Neuronal stem cell (in vitro differentiated cells): Measurements from ENCODE around the gene DPH7.
A peak's percentile ranks its signal among the peaks of the same experiment; 100 is the strongest.

Experiments used
- DNase-seq: peaks from one replicate; pipeline ENCODE4 v3.0.0-alpha.2; 2013; ENCODE audit warnings: low spot score
- H2AFZ ChIP-seq: one replicate; pipeline ENCODE4 v1.6.1; 2013; ENCODE audit warnings: mild to moderate bottlenecking, low read length, inconsistent platforms
- H2AK5ac ChIP-seq: 2 replicates; pipeline ENCODE4 v1.6.1; 2013; ENCODE audit warnings: low read depth, mild to moderate bottlenecking, inconsistent platforms, low read length, moderate library complexity, mixed read lengths
- H2BK120ac ChIP-seq: 2 replicates; pipeline ENCODE4 v1.6.1; 2013; ENCODE audit warnings: low read depth, mild to moderate bottlenecking, inconsistent platforms, low read length, moderate library complexity, mixed read lengths
- H2BK12ac ChIP-seq: one replicate; pipeline ENCODE4 v1.6.1; 2013; ENCODE audit warnings: low read length, inconsistent platforms
- H2BK15ac ChIP-seq: 2 replicates; pipeline ENCODE4 v1.6.1; 2013; ENCODE audit warnings: mild to moderate bottlenecking, low read length, inconsistent platforms, mixed read lengths
- H2BK5ac ChIP-seq: one replicate; pipeline ENCODE4 v1.6.1; 2013; ENCODE audit warnings: inconsistent platforms, mild to moderate bottlenecking, low read length, moderate library complexity
- H3K14ac ChIP-seq: one replicate; pipeline ENCODE4 v1.6.1; 2013; ENCODE audit warnings: low read length, inconsistent platforms
- H3K18ac ChIP-seq: 2 replicates; pipeline ENCODE4 v1.6.1; 2013; ENCODE audit warnings: low read length, inconsistent platforms
- H3K23ac ChIP-seq: 2 replicates; pipeline ENCODE4 v1.6.1; 2013; ENCODE audit warnings: low read depth, mild to moderate bottlenecking, mixed read lengths, low read length, inconsistent platforms; ENCODE audit not compliant: poor library complexity
- H3K27ac ChIP-seq: replicated peaks from 3 replicates; pipeline ENCODE4 v1.5.1; 2013; ENCODE audit warnings: low read length, inconsistent platforms
- H3K27me3 ChIP-seq, 3 experiments: 2 replicates each; pipeline ENCODE4 v1.6.1; 2013; ENCODE audit warnings: low read length in 3 of 3, mild to moderate bottlenecking in 2 of 3, inconsistent platforms in 1 of 3, low read depth in 1 of 3, mixed read lengths in 1 of 3, moderate library complexity in 1 of 3; ENCODE audit not compliant: control insufficient read depth in 3 of 3, insufficient read depth in 3 of 3
- H3K36me3 ChIP-seq, 2 donors: replicated peaks in 1 of 2; 2 replicates each; pipeline ENCODE4 v1.6.1; 2013; ENCODE audit warnings: low read length in 2 of 2; ENCODE audit not compliant: control insufficient read depth in 2 of 2, insufficient read depth in 2 of 2
- H3K4ac ChIP-seq: 2 replicates; pipeline ENCODE4 v1.6.1; 2013; ENCODE audit warnings: inconsistent platforms, mild to moderate bottlenecking, low read length, moderate library complexity
- H3K4me1 ChIP-seq, 2 donors: 1 replicate in 1 of 2; 2 replicates in 1 of 2; pipeline ENCODE4 v1.6.1; 2013; ENCODE audit warnings: low read length in 2 of 2, low read depth in 1 of 2; ENCODE audit not compliant: control insufficient read depth in 2 of 2, insufficient read depth in 1 of 2
- H3K4me2 ChIP-seq: one replicate; pipeline ENCODE4 v1.6.1; 2013; ENCODE audit warnings: mild to moderate bottlenecking, low read length, inconsistent platforms; ENCODE audit not compliant: insufficient read depth, poor library complexity, severe bottlenecking
- H3K4me3 ChIP-seq, 2 donors: 2 replicates each; pipeline ENCODE4 v1.5.1; 2013; ENCODE audit warnings: low read length in 2 of 2, mild to moderate bottlenecking in 2 of 2, inconsistent platforms in 1 of 2, moderate library complexity in 1 of 2
- H3K79me1 ChIP-seq: one replicate; pipeline ENCODE4 v1.6.1; 2013; ENCODE audit warnings: low read depth, mild to moderate bottlenecking, inconsistent platforms, low read length, moderate library complexity
- H3K9ac ChIP-seq: one replicate; pipeline ENCODE4 v1.6.1; 2013; ENCODE audit warnings: mild to moderate bottlenecking, low read depth, low read length, inconsistent platforms; ENCODE audit not compliant: poor library complexity
- H3K9me3 ChIP-seq, 2 donors: replicated peaks in 1 of 2; 2 replicates each; pipeline versions ENCODE3 to v1.6.1; 2013; ENCODE audit warnings: low read length in 2 of 2, mild to moderate bottlenecking in 2 of 2, inconsistent platforms in 1 of 2, low read depth in 1 of 2, mixed read lengths in 1 of 2, moderate library complexity in 1 of 2; ENCODE audit not compliant: control insufficient read depth in 2 of 2, insufficient read depth in 1 of 2
- H4K8ac ChIP-seq: one replicate; pipeline ENCODE4 v1.6.1; 2013; ENCODE audit warnings: low read depth, mild to moderate bottlenecking, inconsistent platforms, low read length, moderate library complexity
- H4K91ac ChIP-seq: one replicate; pipeline ENCODE4 v1.6.1; 2013; ENCODE audit warnings: low read length, low read depth, mild to moderate bottlenecking, inconsistent platforms; ENCODE audit not compliant: poor library complexity
- WGBS, 2 donors: extraction: QIAGEN DNeasy Blood & Tissue Kit; methylation state at CpG; one replicate each; pipeline ENCODE4 v1.1.7; 2013; ENCODE audit warnings: missing lambda C conversion rate in 2 of 2, mixed read lengths in 1 of 2; ENCODE audit not compliant: insufficient read length in 2 of 2, insufficient replicate concordance in 1 of 2; ENCODE audit errors: extremely low coverage in 2 of 2; 5-methylcytosine and 5-hydroxymethylcytosine counted together

The DPH7 gene

GRCh38 chr9:137544176-137544760 lies 34.5 kb downstream of the DPH7 start:
- H4K91ac ChIP-seq: no peak overlapping the region
- no peak overlapping the region for H3K4me2 ChIP-seq
- no peak overlapping the region for H2AFZ ChIP-seq
- H2BK120ac ChIP-seq: no peak overlapping the region
- H3K4ac ChIP-seq: no peak overlapping the region
- no CpG with 5 or more reads among the region's 12 CpGs for WGBS, 2 donors
- H3K4me3 ChIP-seq: no peak overlapping the region
- H3K9ac ChIP-seq: no peak overlapping the region
- no peaks in the 10 kb centered on the region for H3K27me3 ChIP-seq
- H4K8ac ChIP-seq: no peak overlapping the region
- H2BK5ac ChIP-seq: no peak overlapping the region
- H3K18ac ChIP-seq: no peak overlapping the region
- H2BK15ac ChIP-seq: no peak overlapping the region
- H2AK5ac ChIP-seq: peak overlapping the region; percentile 74
- no peak overlapping the region for H2BK12ac ChIP-seq
- H3K36me3 ChIP-seq: no peaks in the 10 kb centered on the region
- H3K9me3 ChIP-seq: peaks cover 7 to 13% of the 10 kb centered on the region in 2 donors
- peak overlapping the region; percentile 44 for H3K23ac ChIP-seq
- peaks cover 3% of the 10 kb centered on the region for H3K79me1 ChIP-seq
- H3K4me1 ChIP-seq: peaks cover 3 to 7% of the 10 kb centered on the region in 2 donors
- no peak for DNase-seq
- H3K27ac ChIP-seq: no peak overlapping the region
- no peak overlapping the region for H3K14ac ChIP-seq

- no CpG with 5 or more reads among the region's 25 CpGs for WGBS, 2 donors
- H2BK15ac ChIP-seq: peak overlapping the region; percentile 75
- no peak overlapping the region for H4K91ac ChIP-seq
- H3K79me1 ChIP-seq: peaks cover 3% of the 10 kb centered on the region
- no peak for DNase-seq
- H2BK120ac ChIP-seq: no peak overlapping the region
- no peak overlapping the region for H3K4me3 ChIP-seq
- H3K27ac ChIP-seq: no peak overlapping the region
- H3K4me2 ChIP-seq: no peak overlapping the region
- H3K9me3 ChIP-seq: peaks cover 7 to 13% of the 10 kb centered on the region in 2 donors
- H3K18ac ChIP-seq: no peak overlapping the region
- H3K36me3 ChIP-seq: no peaks in the 10 kb centered on the region
- no peak overlapping the region for H3K4ac ChIP-seq
- peak overlapping the region; percentile 74 for H2AK5ac ChIP-seq
- H3K23ac ChIP-seq: no peak overlapping the region
- H3K14ac ChIP-seq: no peak overlapping the region
- no peaks in the 10 kb centered on the region for H3K27me3 ChIP-seq
- peaks cover 3 to 7% of the 10 kb centered on the region in 2 donors for H3K4me1 ChIP-seq
- H4K8ac ChIP-seq: no peak overlapping the region
- H2BK12ac ChIP-seq: no peak overlapping the region
- H2AFZ ChIP-seq: no peak overlapping the region
- H2BK5ac ChIP-seq: peak overlapping the region; percentile 75
- H3K9ac ChIP-seq: no peak overlapping the region
Observed at GRCh38 chr9:137543237-137543963, 35.3 kb downstream of the DPH7 start.

DNA sequence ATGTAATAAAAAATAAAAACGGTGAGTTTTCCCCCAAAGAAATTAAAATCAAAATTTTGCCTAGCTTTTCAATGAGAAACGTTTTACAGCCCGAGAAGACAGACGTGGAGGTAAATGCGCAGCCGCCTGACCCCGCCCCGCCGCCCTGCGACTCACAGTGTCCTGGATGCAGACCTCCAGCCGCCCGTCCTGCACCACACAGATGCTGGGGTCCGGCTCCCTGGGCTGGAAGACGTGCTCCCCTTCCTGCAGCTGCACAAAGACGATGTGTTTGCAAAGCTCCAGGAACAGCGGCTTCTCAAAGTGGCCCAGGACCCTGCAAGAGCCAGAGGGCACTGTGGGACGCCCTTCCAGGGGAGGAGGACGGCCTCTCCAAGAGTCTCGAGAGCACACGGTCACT lies 36.2 kb downstream of the DPH7 start:
- no peak overlapping the region for H4K8ac ChIP-seq
- peaks cover 3 to 7% of the 10 kb centered on the region in 2 donors for H3K4me1 ChIP-seq
- no peak overlapping the region for H3K23ac ChIP-seq
- no peak for DNase-seq
- no peak overlapping the region for H2BK12ac ChIP-seq
- no peaks in the 10 kb centered on the region for H3K27me3 ChIP-seq
- peak overlapping the region; percentile 44 for H3K18ac ChIP-seq
- no peak overlapping the region for H3K4me2 ChIP-seq
- H3K4ac ChIP-seq: no peak overlapping the region
- H3K9me3 ChIP-seq: peaks cover 7 to 13% of the 10 kb centered on the region in 2 donors
- no peak overlapping the region for H3K4me3 ChIP-seq
- H3K27ac ChIP-seq: no peak overlapping the region
- H3K14ac ChIP-seq: no peak overlapping the region
- WGBS, 2 donors: no CpG with 5 or more reads among the region's 20 CpGs
- H2BK15ac ChIP-seq: peak overlapping the region; percentile 75
- no peak overlapping the region for H2AFZ ChIP-seq
- no peak overlapping the region for H4K91ac ChIP-seq
- no peak overlapping the region for H3K9ac ChIP-seq
- H2AK5ac ChIP-seq: peak overlapping the region; percentile 74
- no peak overlapping the region for H2BK120ac ChIP-seq
- no peaks in the 10 kb centered on the region for H3K36me3 ChIP-seq
- peaks cover 3% of the 10 kb centered on the region for H3K79me1 ChIP-seq
- no peak overlapping the region for H2BK5ac ChIP-seq

- peaks cover 3% of the 10 kb centered on the region for H3K79me1 ChIP-seq
- H3K4me2 ChIP-seq: no peak overlapping the region
- no peaks in the 10 kb centered on the region for H3K27me3 ChIP-seq
- H2BK5ac ChIP-seq: no peak overlapping the region
- peak overlapping the region; percentile 89 for H3K23ac ChIP-seq
- H2AK5ac ChIP-seq: peak overlapping the region; percentile 95
- H2BK120ac ChIP-seq: no peak overlapping the region
- no peak overlapping the region for H3K4me3 ChIP-seq
- no peaks in the 10 kb centered on the region for H3K9me3 ChIP-seq
- peaks cover 3 to 7% of the 10 kb centered on the region in 2 donors for H3K4me1 ChIP-seq
- DNase-seq: no peak
- H3K27ac ChIP-seq: no peak overlapping the region
- H3K14ac ChIP-seq: peak overlapping the region; percentile 56
- H4K8ac ChIP-seq: peak overlapping the region; percentile 17
- no peak overlapping the region for H2AFZ ChIP-seq
- no peaks in the 10 kb centered on the region for H3K36me3 ChIP-seq
- H3K9ac ChIP-seq: peak overlapping the region; percentile 44
- WGBS, 2 donors: no CpG with 5 or more reads among the region's 18 CpGs
- H2BK12ac ChIP-seq: peak overlapping the region; percentile 90
- peak overlapping the region; percentile 49 for H2BK15ac ChIP-seq
- H3K4ac ChIP-seq: peak overlapping the region; percentile 95
- H3K18ac ChIP-seq: peak overlapping the region; percentile 83
- H4K91ac ChIP-seq: no peak overlapping the region
Observed at GRCh38 chr9:137540536-137540935, 38.2 kb downstream of the DPH7 start.
